HepG2 (cell line): ENCODE measurements around the gene ELN.

Experiments
- CTCF ChIP-seq: sonication (generic); formaldehyde crosslinking; IDR thresholded peaks from 2 replicates; pipeline ENCODE4 v1.5.0; 2020; ENCODE audit warnings: mild to moderate bottlenecking, missing genetic modification reagents, moderate library complexity
- FOXA3 ChIP-seq: IDR thresholded peaks from 2 replicates; pipeline ENCODE4 v1.6.1; 2016; ENCODE audit warnings: missing genetic modification reagents, missing compliant biosample characterization
- FOXP1 ChIP-seq, 2 experiments: fragments of 450-650 bp in 1 of 2; IDR thresholded peaks; 2 replicates each; pipeline ENCODE4 v1.6.1; 2017 to 2018; ENCODE audit warnings: antibody characterized with exemption in 1 of 2
- ZNF18 ChIP-seq: sonication (generic); formaldehyde crosslinking; IDR thresholded peaks from 2 replicates; pipeline ENCODE4 v1.8.0; 2022; ENCODE audit warnings: mild to moderate bottlenecking, missing genetic modification reagents; ENCODE audit not compliant: insufficient replicate concordance
- ZNF362 ChIP-seq: sonication (generic); formaldehyde crosslinking; IDR thresholded peaks from 2 replicates; pipeline ENCODE4 v1.4.0; 2020; ENCODE audit warnings: missing genetic modification reagents, mild to moderate bottlenecking, borderline replicate concordance
- TF ChIP-seq, protein P1 (sequence below): sonication (generic); formaldehyde crosslinking; IDR thresholded peaks from 2 replicates; pipeline ENCODE4 v1.5.0; 2020; ENCODE audit warnings: mild to moderate bottlenecking, missing genetic modification reagents

GRCh38 chr7:74021546-74022320 lies 6.2 kb upstream of the ELN start:
- TF ChIP-seq FOXP1 (IDR thresholded peaks at IDR 0.05) (no peak), FOXP1 (CRISPR knock-in tag; IDR thresholded peaks at IDR 0.05) (no peak), ZNF362 (no peak), FOXA3 (CRISPR knock-in tag) (no peak), ZNF18 (CRISPR knock-in tag) (no peak), CTCF (CRISPR knock-in tag) (no peak)
- TF ChIP-seq, protein P1, sequence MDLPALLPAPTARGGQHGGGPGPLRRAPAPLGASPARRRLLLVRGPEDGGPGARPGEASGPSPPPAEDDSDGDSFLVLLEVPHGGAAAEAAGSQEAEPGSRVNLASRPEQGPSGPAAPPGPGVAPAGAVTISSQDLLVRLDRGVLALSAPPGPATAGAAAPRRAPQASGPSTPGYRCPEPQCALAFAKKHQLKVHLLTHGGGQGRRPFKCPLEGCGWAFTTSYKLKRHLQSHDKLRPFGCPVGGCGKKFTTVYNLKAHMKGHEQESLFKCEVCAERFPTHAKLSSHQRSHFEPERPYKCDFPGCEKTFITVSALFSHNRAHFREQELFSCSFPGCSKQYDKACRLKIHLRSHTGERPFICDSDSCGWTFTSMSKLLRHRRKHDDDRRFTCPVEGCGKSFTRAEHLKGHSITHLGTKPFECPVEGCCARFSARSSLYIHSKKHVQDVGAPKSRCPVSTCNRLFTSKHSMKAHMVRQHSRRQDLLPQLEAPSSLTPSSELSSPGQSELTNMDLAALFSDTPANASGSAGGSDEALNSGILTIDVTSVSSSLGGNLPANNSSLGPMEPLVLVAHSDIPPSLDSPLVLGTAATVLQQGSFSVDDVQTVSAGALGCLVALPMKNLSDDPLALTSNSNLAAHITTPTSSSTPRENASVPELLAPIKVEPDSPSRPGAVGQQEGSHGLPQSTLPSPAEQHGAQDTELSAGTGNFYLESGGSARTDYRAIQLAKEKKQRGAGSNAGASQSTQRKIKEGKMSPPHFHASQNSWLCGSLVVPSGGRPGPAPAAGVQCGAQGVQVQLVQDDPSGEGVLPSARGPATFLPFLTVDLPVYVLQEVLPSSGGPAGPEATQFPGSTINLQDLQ (CRISPR knock-in tag): no peak
